Body of pancreas (tissue), 4 donors: ENCODE measurements around the gene MAP2K5.

Experiments
- CTCF ChIP-seq, 7 experiments: fragments of 450-650 bp in 4 of 7; fragments of 200-600 bp in 3 of 7; sonication (generic) in 3 of 7; IDR thresholded peaks; one replicate each; pipeline ENCODE4 v1.5.1; 2016 to 2019; ENCODE audit warnings: antibody characterized with exemption in 7 of 7
- POLR2A ChIP-seq, 3 donors: fragments of 450-650 bp; IDR thresholded peaks; one replicate each; pipeline ENCODE4 v1.6.1; 2016; ENCODE audit warnings: antibody characterized with exemption in 3 of 3, mild to moderate bottlenecking in 2 of 3

- TF ChIP-seq CTCF (IDR thresholded peaks at IDR 0.05): no peak
- no peak for TF ChIP-seq POLR2A (IDR thresholded peaks at IDR 0.05)
These were observed 132.5 kb downstream of the MAP2K5 start for GRCh38 chr15:67674983-67675382.
